KOPT-K1 (cell line): Measurements from ENCODE around the gene CAPZA2.
"Not testable (repeated sequence)": the region's sequence is repeated elsewhere in the genome, so short reads cannot be mapped to it uniquely, and the experiment has no call there.

Experiments
- H3K27ac ChIP-seq: fragments of 200-600 bp; sonication (generic); 2 replicates; pipeline ENCODE4 v1.5.1; 2016; ENCODE audit warnings: antibody characterized with exemption, mild to moderate bottlenecking, low read depth, low read length; ENCODE audit not compliant: poor library complexity, severe bottlenecking
- H3K36me3 ChIP-seq: fragments of 200-600 bp; sonication (generic); 2 replicates; pipeline ENCODE4 v1.5.1; 2017; ENCODE audit warnings: antibody characterized with exemption, mild to moderate bottlenecking, low read length, moderate library complexity; ENCODE audit not compliant: insufficient read depth
- H3K9me3 ChIP-seq: fragments of 200-600 bp; sonication (generic); 2 replicates; pipeline ENCODE4 v1.5.1; 2017; ENCODE audit warnings: antibody characterized with exemption, low read length, mild to moderate bottlenecking; ENCODE audit not compliant: insufficient read depth, poor library complexity, severe bottlenecking

CAPZA2 gene

DNA sequence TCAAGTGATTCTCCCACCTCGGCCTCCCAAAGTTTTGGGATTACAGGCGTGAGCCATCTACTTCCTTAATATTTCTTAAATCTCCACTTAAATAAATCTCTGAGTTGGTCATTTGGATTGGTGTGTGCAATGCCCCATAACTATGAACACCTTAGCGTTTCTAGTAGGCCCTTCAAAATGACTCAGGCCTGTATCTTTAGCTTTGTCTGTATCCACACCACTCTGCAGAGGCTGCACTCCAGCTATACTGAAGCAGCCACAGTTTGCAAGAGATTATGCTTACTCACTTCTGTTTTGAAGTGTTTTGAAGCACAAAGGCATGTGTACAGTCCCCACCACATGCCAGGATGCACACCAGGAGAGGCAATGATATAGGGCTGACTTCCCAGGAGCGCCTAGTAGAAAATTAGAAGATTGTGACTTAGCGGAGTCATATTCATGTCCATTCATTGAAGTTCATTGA lies 88.5 kb downstream of the CAPZA2 start:
- no peaks in the 10 kb centered on the region for H3K36me3 ChIP-seq
- peaks cover 4% of the 10 kb centered on the region for H3K9me3 ChIP-seq
- H3K27ac ChIP-seq = no peak overlapping the region

GRCh38 chr7:116951366-116952292 lies 89.2 kb downstream of the CAPZA2 start:
- H3K9me3 ChIP-seq = peaks cover 4% of the 10 kb centered on the region
- H3K27ac ChIP-seq = no peak overlapping the region
- H3K36me3 ChIP-seq = no peaks in the 10 kb centered on the region

GRCh38 chr7:116952635-116953371 lies 90.4 kb downstream of the CAPZA2 start:
- peaks cover 4% of the 10 kb centered on the region for H3K9me3 ChIP-seq
- no peaks in the 10 kb centered on the region for H3K36me3 ChIP-seq
- H3K27ac ChIP-seq = no peak overlapping the region

DNA sequence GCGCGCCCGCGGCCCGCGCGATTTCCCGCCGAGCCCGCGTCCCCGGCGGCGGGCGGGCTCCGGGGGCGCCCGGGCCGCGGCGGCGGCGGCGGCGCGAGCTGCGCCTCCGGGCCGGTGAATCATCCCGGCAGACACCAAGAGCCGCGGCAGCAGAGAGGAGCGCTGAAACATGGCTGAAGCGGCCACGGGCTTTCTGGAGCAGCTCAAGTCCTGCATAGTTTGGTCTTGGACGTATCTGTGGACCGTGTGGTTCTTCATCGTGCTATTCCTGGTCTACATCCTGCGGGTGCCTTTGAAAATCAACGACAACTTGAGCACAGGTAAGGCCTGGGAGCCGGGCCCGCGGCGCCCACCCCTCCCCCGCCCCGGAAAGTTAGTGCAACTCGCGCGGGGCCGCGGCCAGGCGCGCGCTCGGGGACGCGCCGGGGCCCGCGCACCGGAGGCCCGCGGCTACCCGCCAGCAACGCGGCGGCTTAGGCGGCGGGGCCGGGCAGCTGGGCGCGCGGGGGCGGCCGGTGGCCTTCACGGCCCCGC lies 91.1 kb downstream of the CAPZA2 start, which contains the start of gene ST7:
Gene ST7 (plus strand): TSS at position 130 of the 534 bp plus-strand sequence. CDS start 40 bp downstream, at position 170.
- Histone ChIP-seq H3K9me3 (peaks cover 4% of the 10 kb centered on the region), H3K36me3 (no peaks in the 10 kb centered on the region), H3K27ac (no peak within 1 kb of the TSS)

DNA sequence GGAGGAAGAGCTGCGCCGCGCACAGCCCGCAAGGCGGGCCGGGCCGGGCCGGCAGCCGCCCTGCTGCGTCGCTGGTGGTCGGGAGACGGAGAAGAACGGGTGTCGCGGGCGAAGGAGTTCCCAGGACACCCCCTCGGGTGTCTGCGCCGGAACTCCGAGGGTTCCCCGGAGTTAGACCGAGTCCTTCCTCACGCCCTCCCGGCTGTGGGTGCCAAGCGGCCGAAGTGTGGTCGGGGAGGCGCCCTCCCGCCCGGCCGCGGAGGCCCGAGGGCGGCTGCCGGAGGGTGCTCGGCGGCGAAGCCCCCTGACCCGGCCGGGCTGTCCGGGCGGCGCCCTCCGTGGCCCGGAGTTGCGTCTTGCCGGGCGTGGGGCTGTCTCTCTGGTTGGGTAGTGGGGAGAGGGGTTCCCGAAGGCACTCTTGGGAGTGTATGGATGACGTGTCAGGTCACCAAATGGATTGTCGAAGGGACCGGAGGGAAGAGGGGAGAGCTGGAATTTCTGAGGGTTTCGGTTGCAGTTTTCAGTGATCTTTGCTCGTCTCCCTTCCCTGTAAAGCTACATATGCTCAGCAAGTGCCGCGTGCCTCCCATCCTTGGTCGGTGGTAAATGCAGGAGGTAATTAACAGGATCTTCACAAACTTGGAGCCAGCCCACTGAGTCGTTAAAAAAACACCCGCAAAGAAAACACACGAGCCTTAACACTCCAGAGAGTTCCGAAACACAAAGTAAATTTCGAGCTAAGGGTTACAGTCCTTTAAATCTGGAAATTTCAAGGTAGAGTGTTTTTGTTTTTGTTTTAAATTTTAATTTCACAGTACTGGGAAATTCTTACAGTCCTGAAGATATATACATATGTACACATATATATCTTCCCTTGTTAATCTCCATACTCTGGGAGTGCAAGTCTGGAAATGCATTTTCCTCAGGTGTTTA lies 91.8 kb downstream of the CAPZA2 start:
- Histone ChIP-seq H3K36me3 (no peaks in the 10 kb centered on the region), H3K27ac (no peak overlapping the region), H3K9me3 (peaks cover 4% of the 10 kb centered on the region)

- H3K36me3 ChIP-seq = no peaks in the 10 kb centered on the region
- peaks cover 4% of the 10 kb centered on the region for H3K9me3 ChIP-seq
- H3K27ac ChIP-seq = no peak overlapping the region
These were observed 93.0 kb downstream of the CAPZA2 start for GRCh38 chr7:116955340-116955739.

DNA sequence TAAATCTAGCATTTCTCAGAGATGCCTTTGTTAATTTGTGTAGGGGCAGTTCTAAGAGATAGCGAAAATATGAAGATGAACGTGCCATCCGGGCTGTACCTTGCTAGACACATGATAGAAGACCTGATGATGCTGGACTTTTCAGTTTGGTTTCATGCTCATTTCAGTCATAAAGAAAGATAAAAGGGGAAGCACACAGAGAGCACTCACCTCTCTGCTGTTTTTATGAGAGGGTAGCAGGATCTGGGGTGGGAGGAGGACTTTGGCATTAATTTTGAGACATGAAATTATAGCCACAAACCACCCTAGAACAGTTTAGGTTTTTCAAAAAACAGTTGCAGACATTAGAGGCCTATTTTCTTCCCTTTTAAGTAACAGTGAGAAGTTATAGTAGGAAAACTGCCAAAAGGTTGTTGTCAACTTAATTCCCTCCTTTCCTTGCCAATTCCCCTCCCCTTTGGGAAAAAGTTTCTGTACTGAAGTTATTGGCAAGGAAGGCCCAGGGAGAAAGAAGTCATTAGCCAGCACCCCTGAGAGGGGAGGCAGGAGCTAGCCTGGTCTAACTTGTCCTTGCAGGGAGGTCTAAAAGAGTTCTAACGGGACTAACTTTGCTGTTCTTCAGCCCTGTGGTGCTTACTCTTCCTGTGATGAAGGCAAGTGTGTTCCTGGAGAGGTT lies 93.6 kb downstream of the CAPZA2 start:
- Histone ChIP-seq H3K36me3 (no peaks in the 10 kb centered on the region), H3K9me3 (peaks cover 4% of the 10 kb centered on the region), H3K27ac (no peak overlapping the region)

GRCh38 chr7:116956477-116956804 lies 94.1 kb downstream of the CAPZA2 start:
- H3K36me3 ChIP-seq = no peaks in the 10 kb centered on the region
- H3K9me3 ChIP-seq = peaks cover 3% of the 10 kb centered on the region
- no peak overlapping the region for H3K27ac ChIP-seq

DNA sequence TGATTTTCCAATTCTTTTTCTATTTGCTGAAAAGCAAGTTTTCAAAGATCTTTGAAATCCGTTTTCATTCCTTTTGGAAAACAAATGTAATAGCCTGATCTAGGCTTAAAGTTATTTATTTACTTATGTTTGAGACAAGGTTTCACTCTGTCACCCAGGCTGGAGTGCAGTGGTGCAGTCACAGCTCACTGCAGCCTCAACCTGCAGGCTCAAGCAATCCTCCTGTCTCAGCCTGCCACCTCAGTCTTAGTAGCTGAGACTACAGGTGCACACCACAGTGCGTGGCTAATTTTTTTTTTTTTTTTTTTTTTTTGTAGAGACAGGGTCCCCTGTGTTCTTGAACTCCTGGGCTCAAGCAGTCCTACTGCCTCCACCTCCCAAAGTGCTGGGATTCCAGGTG lies 95.5 kb downstream of the CAPZA2 start:
- Histone ChIP-seq H3K36me3 (no peaks in the 10 kb centered on the region), H3K27ac (no peak overlapping the region)

GRCh38 chr7:116961966-116962673 lies 99.7 kb downstream of the CAPZA2 start:
- not testable (repeated sequence) for H3K27ac ChIP-seq, H3K9me3 ChIP-seq, H3K36me3 ChIP-seq

More for the DNA sequence above, 95.5 kb downstream of the CAPZA2 start:
- H3K9me3 ChIP-seq = no peaks in the 10 kb centered on the region

DNA sequence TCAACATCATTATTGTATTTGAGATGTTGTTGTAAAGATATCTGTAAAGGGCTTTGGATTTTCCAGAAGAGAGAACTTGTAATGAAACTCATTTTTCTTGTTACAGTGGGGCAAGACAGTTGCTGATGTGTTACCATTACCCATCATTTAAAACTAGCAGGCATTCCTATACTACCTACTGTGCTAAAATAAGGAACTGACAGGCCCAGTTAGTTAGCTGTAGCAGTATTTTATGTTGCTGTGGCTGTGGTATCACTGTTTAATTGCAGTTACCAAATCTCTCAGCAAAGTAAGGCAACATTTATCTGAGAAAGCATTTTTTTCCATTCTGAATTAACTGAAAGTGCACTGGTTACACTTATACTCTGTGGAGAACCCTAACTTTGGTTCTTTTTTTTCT lies 100.8 kb downstream of the CAPZA2 start:
- Histone ChIP-seq H3K9me3 (no peaks in the 10 kb centered on the region), H3K27ac (no peak overlapping the region), H3K36me3 (no peaks in the 10 kb centered on the region)

- Histone ChIP-seq H3K36me3 (no peaks in the 10 kb centered on the region), H3K9me3 (no peaks in the 10 kb centered on the region), H3K27ac (no peak overlapping the region)
These were observed 104.2 kb downstream of the CAPZA2 start for GRCh38 chr7:116966601-116967000.

- Histone ChIP-seq H3K36me3 (no peaks in the 10 kb centered on the region), H3K27ac (no peak overlapping the region)
These were observed 105.0 kb downstream of the CAPZA2 start for GRCh38 chr7:116967254-116967922.

More at GRCh38 chr7:116967254-116967922, 105.0 kb downstream of the CAPZA2 start:
- no peaks in the 10 kb centered on the region for H3K9me3 ChIP-seq
